HL-60 (cell line): Measurements from ENCODE around the gene KAZN.

Experiments
- DNase-seq, 2 experiments: peaks; one replicate each; pipeline ENCODE4 v3.0.0-alpha.2; 2010 to 2020; ENCODE audit warnings: low read depth in 1 of 2, low spot score in 1 of 2
- H3K27ac ChIP-seq: fragments of 250-450 bp; sonication (Bioruptor Pico); replicated peaks from 2 replicates; pipeline ENCODE4 v1.5.1; 2020; ENCODE audit warnings: mild to moderate bottlenecking, moderate library complexity
- H3K27me3 ChIP-seq: fragments of 250-450 bp; sonication (Bioruptor Pico); 2 replicates; pipeline ENCODE4 v1.5.1; 2021; ENCODE audit warnings: mild to moderate bottlenecking, moderate library complexity; ENCODE audit not compliant: insufficient read depth, poor library complexity, severe bottlenecking
- H3K4me3 ChIP-seq: replicated peaks from 2 replicates; pipeline ENCODE4 v1.5.1; 2011; ENCODE audit warnings: mild to moderate bottlenecking, control low read depth, low read length; ENCODE audit not compliant: insufficient read depth
- CTCF ChIP-seq: IDR thresholded peaks from one replicate; pipeline ENCODE4 v1.5.1; 2011; ENCODE audit warnings: low read length, control low read depth, inconsistent platforms; ENCODE audit not compliant: insufficient read depth
- GABPA ChIP-seq: IDR thresholded peaks from 2 replicates; pipeline ENCODE4 v1.6.1; 2012; ENCODE audit warnings: low read depth
- POLR2AphosphoS5 ChIP-seq: IDR thresholded peaks from 2 replicates; pipeline ENCODE4 v1.6.1; 2012; ENCODE audit warnings: low read depth
- SPI1 ChIP-seq: IDR thresholded peaks from 2 replicates; pipeline ENCODE4 v1.6.1; 2012; ENCODE audit warnings: low read depth, mild to moderate bottlenecking, borderline replicate concordance
- TF ChIP-seq, protein P1 (sequence below): IDR thresholded peaks from 2 replicates; pipeline ENCODE4 v1.6.1; 2012; ENCODE audit warnings: low read depth; ENCODE audit not compliant: insufficient replicate concordance

The KAZN gene

GRCh38 chr1:14919289-14919688 lies 320.8 kb downstream of the KAZN start:
- H3K27ac ChIP-seq, result no peak overlapping the region
- DNase-seq, result no peak
- H3K4me3 ChIP-seq, result no peak overlapping the region
- TF ChIP-seq POLR2AphosphoS5, result no peak
- TF ChIP-seq CTCF, result no peak
- TF ChIP-seq, protein P1, sequence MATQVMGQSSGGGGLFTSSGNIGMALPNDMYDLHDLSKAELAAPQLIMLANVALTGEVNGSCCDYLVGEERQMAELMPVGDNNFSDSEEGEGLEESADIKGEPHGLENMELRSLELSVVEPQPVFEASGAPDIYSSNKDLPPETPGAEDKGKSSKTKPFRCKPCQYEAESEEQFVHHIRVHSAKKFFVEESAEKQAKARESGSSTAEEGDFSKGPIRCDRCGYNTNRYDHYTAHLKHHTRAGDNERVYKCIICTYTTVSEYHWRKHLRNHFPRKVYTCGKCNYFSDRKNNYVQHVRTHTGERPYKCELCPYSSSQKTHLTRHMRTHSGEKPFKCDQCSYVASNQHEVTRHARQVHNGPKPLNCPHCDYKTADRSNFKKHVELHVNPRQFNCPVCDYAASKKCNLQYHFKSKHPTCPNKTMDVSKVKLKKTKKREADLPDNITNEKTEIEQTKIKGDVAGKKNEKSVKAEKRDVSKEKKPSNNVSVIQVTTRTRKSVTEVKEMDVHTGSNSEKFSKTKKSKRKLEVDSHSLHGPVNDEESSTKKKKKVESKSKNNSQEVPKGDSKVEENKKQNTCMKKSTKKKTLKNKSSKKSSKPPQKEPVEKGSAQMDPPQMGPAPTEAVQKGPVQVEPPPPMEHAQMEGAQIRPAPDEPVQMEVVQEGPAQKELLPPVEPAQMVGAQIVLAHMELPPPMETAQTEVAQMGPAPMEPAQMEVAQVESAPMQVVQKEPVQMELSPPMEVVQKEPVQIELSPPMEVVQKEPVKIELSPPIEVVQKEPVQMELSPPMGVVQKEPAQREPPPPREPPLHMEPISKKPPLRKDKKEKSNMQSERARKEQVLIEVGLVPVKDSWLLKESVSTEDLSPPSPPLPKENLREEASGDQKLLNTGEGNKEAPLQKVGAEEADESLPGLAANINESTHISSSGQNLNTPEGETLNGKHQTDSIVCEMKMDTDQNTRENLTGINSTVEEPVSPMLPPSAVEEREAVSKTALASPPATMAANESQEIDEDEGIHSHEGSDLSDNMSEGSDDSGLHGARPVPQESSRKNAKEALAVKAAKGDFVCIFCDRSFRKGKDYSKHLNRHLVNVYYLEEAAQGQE, result no peak
- no peak for TF ChIP-seq GABPA
- TF ChIP-seq SPI1, result no peak
- H3K27me3 ChIP-seq, result peaks cover 6% of the 10 kb centered on the region

DNA sequence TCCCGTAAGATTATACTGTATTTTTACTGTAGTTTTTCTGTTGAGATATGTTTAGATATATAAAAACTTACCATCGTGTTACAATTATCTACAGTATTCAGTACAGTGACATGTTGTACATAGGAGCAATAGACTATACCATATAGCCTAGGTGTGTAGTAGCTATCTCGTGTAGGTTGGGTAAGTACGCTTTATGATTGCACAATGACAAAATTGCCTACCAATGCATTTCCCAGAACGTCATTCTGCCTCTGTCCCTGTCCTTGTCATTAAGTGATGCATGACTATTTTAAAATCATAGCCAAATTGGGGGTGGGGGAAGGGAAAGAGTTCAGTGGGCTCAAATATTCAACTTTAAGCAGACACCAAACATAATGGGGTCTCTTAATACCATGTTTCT lies 321.3 kb downstream of the KAZN start:
- H3K27ac ChIP-seq, result no peak overlapping the region
- peaks cover 8% of the 10 kb centered on the region for H3K27me3 ChIP-seq
- TF ChIP-seq CTCF (no peak), SPI1 (no peak), GABPA (no peak), POLR2AphosphoS5 (no peak)
- TF ChIP-seq, protein P1, result no peak
- no peak overlapping the region for H3K4me3 ChIP-seq
- DNase-seq, result no peak

DNA sequence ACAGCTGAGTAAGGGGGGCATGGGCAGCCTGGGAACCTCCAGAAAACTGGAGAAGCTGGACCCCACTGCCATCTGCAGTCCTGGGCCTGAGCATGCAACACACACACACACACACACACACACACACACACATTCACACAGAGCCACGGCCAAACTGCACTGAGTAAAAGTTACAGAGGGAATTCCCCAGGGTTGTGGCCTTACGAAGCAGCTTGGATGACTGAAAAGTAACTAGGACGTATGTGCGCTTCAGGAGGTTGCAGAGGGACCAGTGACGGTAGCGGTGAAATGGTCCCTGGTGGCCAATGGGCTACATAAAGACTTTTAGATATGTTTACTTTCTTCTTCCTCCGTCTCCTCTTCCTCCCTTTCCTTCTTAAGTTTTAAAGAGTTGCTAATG lies 322.6 kb downstream of the KAZN start:
- no peak for TF ChIP-seq POLR2AphosphoS5
- no peak for TF ChIP-seq GABPA
- TF ChIP-seq, protein P1, result no peak
- no peak for TF ChIP-seq SPI1
- TF ChIP-seq CTCF, result no peak
- no peak for DNase-seq
- no peak overlapping the region for H3K4me3 ChIP-seq
- H3K27ac ChIP-seq, result no peak overlapping the region
- peaks cover 21% of the 10 kb centered on the region for H3K27me3 ChIP-seq
